Endothelial cell of umbilical vein (primary cell): ENCODE measurements around the gene ZNF23. TPM values are rescaled to one million over a fixed set of nuclear protein-coding genes. Genes with fewer than 3 reads are reported as not detected.

Experiments
- BruUV-seq: library from RNA; stranded (reverse); fragments of 400-500 nt; replicated peaks from 2 replicates; lab custom pipeline; 2021; lab: Mats Ljungman, UMichigan
- CTCF ChIA-PET: fragments of 300-600, 350-600 bp; sonication (Branson Sonifier 250); formaldehyde crosslinking; loops from one replicate; lab custom pipeline; 2021; ENCODE audit warnings: antibody characterized with exemption, inconsistent platforms; lab: Charles Lee
- POLR2A ChIA-PET: fragments of 300-600, 350-600 bp; sonication (Branson Sonifier 250); formaldehyde crosslinking; loops from one replicate; lab custom pipeline; 2021; ENCODE audit warnings: antibody characterized with exemption, inconsistent platforms; lab: Charles Lee
- DNase-seq: peaks from one replicate; pipeline ENCODE4 v3.0.0-alpha.2; 2011; ENCODE audit warnings: low read depth, low spot score
- FAIRE-seq: peaks from 2 replicates; lab custom pipeline; 2011; peaks lifted over from hg19 to GRCh38; lab: Jason Lieb, UNC
- H2AFZ ChIP-seq: 2 replicates; pipeline ENCODE4 v1.6.0; 2012; ENCODE audit warnings: low read depth, low read length, control low read depth, inconsistent platforms
- H3K27ac ChIP-seq: 2 replicates; pipeline ENCODE4 v1.5.1; 2011; ENCODE audit warnings: low read depth, mild to moderate bottlenecking, control low read depth, low read length, moderate library complexity; ENCODE audit not compliant: insufficient read depth
- H3K27me3 ChIP-seq, 2 experiments: 2 replicates each; pipeline versions ENCODE4 v1.6.0 to v1.6.1; 2011; ENCODE audit warnings: low read length in 2 of 2, mixed read lengths in 1 of 2; ENCODE audit not compliant: control insufficient read depth in 2 of 2, insufficient read depth in 2 of 2
- H3K36me3 ChIP-seq, 2 experiments: 2 replicates in 1 of 2; 3 replicates in 1 of 2; pipeline ENCODE4 v1.5.1; 2011; ENCODE audit warnings: low read length in 2 of 2, mild to moderate bottlenecking in 1 of 2, moderate library complexity in 1 of 2; ENCODE audit not compliant: control insufficient read depth in 2 of 2, insufficient read depth in 2 of 2; ENCODE audit errors: extremely low read depth in 1 of 2
- H3K4me1 ChIP-seq: 3 replicates; pipeline ENCODE4 v1.5.1; 2011; ENCODE audit warnings: mild to moderate bottlenecking, low read length; ENCODE audit not compliant: control insufficient read depth, insufficient read depth; ENCODE audit errors: extremely low read depth
- H3K4me2 ChIP-seq: 2 replicates; pipeline ENCODE4 v1.6.1; 2011; ENCODE audit warnings: low read length, control low read depth, mixed read lengths; ENCODE audit not compliant: insufficient read depth
- H3K4me3 ChIP-seq, 3 experiments: fragments of 200-600 bp in 1 of 3; sonication (generic), shearing (Covaris generic) in 1 of 3; replicated peaks in 1 of 3; 2 replicates each; pipeline ENCODE4 v1.5.1; 2011 to 2016; ENCODE audit warnings: control low read depth in 3 of 3, low read length in 3 of 3, mild to moderate bottlenecking in 2 of 3, inconsistent platforms in 1 of 3, low read depth in 1 of 3, moderate library complexity in 1 of 3; ENCODE audit not compliant: insufficient read depth in 1 of 3
- H3K79me2 ChIP-seq: 2 replicates; pipeline ENCODE4 v1.6.0; 2012; ENCODE audit warnings: low read length, inconsistent platforms; ENCODE audit not compliant: control insufficient read depth, insufficient read depth
- H3K9ac ChIP-seq: replicated peaks from 2 replicates; pipeline ENCODE3; 2011; ENCODE audit warnings: low read length, control low read depth; ENCODE audit not compliant: insufficient read depth; ENCODE audit errors: extremely low read depth
- H3K9me1 ChIP-seq: replicated peaks from 3 replicates; pipeline ENCODE4 v1.6.0; 2011; ENCODE audit warnings: mild to moderate bottlenecking, low read length; ENCODE audit not compliant: control insufficient read depth, insufficient read depth; ENCODE audit errors: extremely low read depth
- H3K9me3 ChIP-seq: replicated peaks from 2 replicates; pipeline ENCODE4 v1.5.1; 2012; ENCODE audit warnings: low read length, inconsistent platforms; ENCODE audit not compliant: control insufficient read depth, insufficient read depth
- H4K20me1 ChIP-seq: replicated peaks from 2 replicates; pipeline ENCODE3; 2011; ENCODE audit warnings: mild to moderate bottlenecking, low read length; ENCODE audit not compliant: control insufficient read depth, insufficient read depth; ENCODE audit errors: extremely low read depth
- CTCF ChIP-seq, 2 donors: IDR thresholded peaks; 1 replicate in 1 of 2; 2 replicates in 1 of 2; pipeline ENCODE4 v1.5.1; 2011; ENCODE audit warnings: low read length in 2 of 2, mild to moderate bottlenecking in 2 of 2, moderate library complexity in 2 of 2, control low read depth in 1 of 2, inconsistent platforms in 1 of 2, low read depth in 1 of 2; ENCODE audit not compliant: insufficient read depth in 1 of 2; ENCODE audit errors: extremely low read depth in 1 of 2
- EZH2 ChIP-seq: IDR thresholded peaks from 2 replicates; pipeline ENCODE4 v1.6.1; 2012; ENCODE audit warnings: borderline replicate concordance, low read depth, mild to moderate bottlenecking, moderate library complexity, low read length, inconsistent platforms; ENCODE audit not compliant: severe bottlenecking
- FOS ChIP-seq: IDR thresholded peaks from 2 replicates; pipeline ENCODE4 v1.6.1; 2011; ENCODE audit warnings: mild to moderate bottlenecking, low read length, moderate library complexity, borderline replicate concordance; ENCODE audit not compliant: insufficient read depth
- GATA2 ChIP-seq: IDR thresholded peaks from 2 replicates; pipeline ENCODE4 v1.7.0; 2011; ENCODE audit warnings: low read depth, mild to moderate bottlenecking, moderate library complexity, mixed read lengths, low read length; ENCODE audit not compliant: insufficient read length, insufficient read depth
- JUN ChIP-seq: IDR thresholded peaks from 2 replicates; pipeline ENCODE4 v1.6.1; 2011; ENCODE audit warnings: borderline replicate concordance, low read depth; ENCODE audit not compliant: insufficient read length, insufficient read depth
- MAX ChIP-seq: IDR thresholded peaks from 2 replicates; pipeline ENCODE4 v1.6.1; 2011; ENCODE audit not compliant: insufficient read depth, insufficient read length
- MYC ChIP-seq: IDR thresholded peaks from one replicate; pipeline ENCODE4 v1.6.1; 2011; ENCODE audit warnings: mild to moderate bottlenecking, low read depth, low read length
- POLR2A ChIP-seq: IDR thresholded peaks from 2 replicates; pipeline ENCODE4 v1.6.1; 2012; ENCODE audit warnings: low read depth, mild to moderate bottlenecking, control low read depth, low read length
- POLR2AphosphoS5 ChIP-seq: IDR thresholded peaks from 2 replicates; pipeline ENCODE4 v1.6.1; 2012; ENCODE audit warnings: low read depth, mild to moderate bottlenecking, control low read depth, low read length, moderate library complexity; ENCODE audit not compliant: insufficient read depth
- dilution Hi-C: fragments of 300-500 bp; cut with MboI; formaldehyde crosslinking; loops from one replicate; pipeline ENCODE4 v1.15.0; 2019; ENCODE audit warnings: low sequenced_read_pairs; ENCODE audit not compliant: extremely low pct_ligation_motif_present
- intact Hi-C: fragments of 100-400 bp; cut with micrococcal nuclease; formaldehyde crosslinking; loops from one replicate; pipeline ENCODE4 v1.10.0; 2022
- polyA plus RNA-seq, 4 experiments: library from polyadenylated mRNA; depleted of rRNA in 3 of 4; stranded (reverse) in 3 of 4; unstranded in 1 of 4; fragments of >200 nt; gene quantifications; 2 replicates each; pipeline versions ENCODE4 v1.2.1 to v1.2.3, GENCODE V29; 2011 to 2012; ENCODE audit warnings: missing spikeins in 1 of 4
- total RNA-seq: library from RNA; stranded (reverse); gene quantifications from 2 replicates; pipeline ENCODE4 v1.2.3, GENCODE V29; 2021

The ZNF23 gene
- total and polyA plus RNA-seq, 2 donors (not counting 3 experiments of a cell fraction or from before 2014, with no cell fraction given): 2.1 to 6.4 TPM

- H3K9me1 ChIP-seq: no peaks in the 10 kb centered on the region
- ChIA-PET POLR2A (no interaction called here), CTCF (interaction anchor here (1.4 to 2.1 kb wide), 3 partner anchors 27 to 60 kb away, joined by 4 to 13 read pairs (median 6); no protein-coding TSS in a partner anchor)
- no peak overlapping the region for H3K4me2 ChIP-seq
- no peaks in the 10 kb centered on the region for H3K9me3 ChIP-seq
- no peak for TF ChIP-seq POLR2A
- no peak for TF ChIP-seq FOS
- no peak for TF ChIP-seq MYC
- no peak for TF ChIP-seq MAX
- TF ChIP-seq EZH2: no peak
- TF ChIP-seq CTCF (IDR thresholded peaks at IDR 0.05; ENCODE audit: extremely low read depth in 1 of 2, insufficient read depth in 1 of 2, low read depth in 1 of 2, low read length in 2 of 2): no peak
- no peak for TF ChIP-seq POLR2AphosphoS5
- TF ChIP-seq GATA2: no peak
- TF ChIP-seq JUN: no peak
- DNase-seq (no peak), FAIRE-seq (no peak)
- no peak overlapping the region for H2AFZ ChIP-seq
- no peak overlapping the region for H3K9ac ChIP-seq
- no peaks in the 10 kb centered on the region for H3K4me1 ChIP-seq
- intact Hi-C loops (no loop called here), dilution Hi-C loops (no loop called here)
- H3K4me3 ChIP-seq: no peak overlapping the region
- no peak overlapping the region for H3K27ac ChIP-seq
- H4K20me1 ChIP-seq: no peaks in the 10 kb centered on the region
- no TSS peak for BruUV-seq
- no peaks in the 10 kb centered on the region for H3K27me3 ChIP-seq
- no peaks in the 10 kb centered on the region for H3K79me2 ChIP-seq
- no peaks in the 10 kb centered on the region for H3K36me3 ChIP-seq
These were observed 22.5 kb downstream of the ZNF23 start for GRCh38 chr16:71439523-71439922.
